ENCODE measurements around the gene PFKM.
A peak's percentile ranks its signal among the peaks of the same experiment; 100 is the strongest.
"Not testable (repeated sequence)": the region's sequence is repeated elsewhere in the genome, so short reads cannot be mapped to it uniquely, and the experiment has no call there.

The PFKM gene

DNA sequence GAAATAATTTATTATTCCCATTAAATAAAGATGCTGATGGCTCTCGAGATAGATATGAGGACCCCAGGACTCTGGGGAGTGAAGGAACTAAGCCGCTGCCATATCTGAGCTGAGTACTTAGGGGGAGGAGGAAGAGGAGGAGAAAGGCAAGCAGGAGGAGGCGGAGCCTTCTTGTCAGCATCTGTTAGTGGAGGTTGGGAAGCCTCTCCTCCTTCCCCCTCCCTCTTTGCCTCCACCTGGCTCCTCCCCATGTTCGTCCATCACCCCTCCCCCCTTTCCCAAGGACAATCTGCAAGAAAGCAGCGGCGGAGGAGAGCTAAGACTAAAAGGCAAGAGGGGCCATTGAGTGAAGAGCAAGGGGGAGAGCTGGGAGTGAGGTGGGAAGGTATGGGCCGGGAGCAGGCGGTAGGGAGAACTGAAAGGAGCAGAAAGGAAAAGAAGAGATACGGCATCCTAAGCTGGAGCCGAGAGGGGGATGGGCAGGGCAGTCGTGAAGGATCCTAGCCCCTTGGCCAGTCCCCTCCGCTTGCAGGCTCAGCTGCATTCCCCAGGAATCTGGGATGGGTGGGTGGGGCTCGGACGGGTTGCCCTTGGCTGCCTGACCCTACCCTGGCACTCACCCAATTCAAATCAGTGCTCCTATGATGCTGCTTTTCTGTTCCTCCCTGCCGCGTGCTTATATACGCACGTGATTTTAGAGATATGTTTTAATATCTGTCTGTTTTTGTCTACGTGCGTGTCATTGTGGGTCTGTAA lies at the start of gene PFKM:
TSS of gene PFKM (plus strand) at position 287 of the 756 bp plus-strand sequence. CDS start 3,411 bp downstream, outside the sequence.
- peak; percentile 93 for DNase-seq

DNA sequence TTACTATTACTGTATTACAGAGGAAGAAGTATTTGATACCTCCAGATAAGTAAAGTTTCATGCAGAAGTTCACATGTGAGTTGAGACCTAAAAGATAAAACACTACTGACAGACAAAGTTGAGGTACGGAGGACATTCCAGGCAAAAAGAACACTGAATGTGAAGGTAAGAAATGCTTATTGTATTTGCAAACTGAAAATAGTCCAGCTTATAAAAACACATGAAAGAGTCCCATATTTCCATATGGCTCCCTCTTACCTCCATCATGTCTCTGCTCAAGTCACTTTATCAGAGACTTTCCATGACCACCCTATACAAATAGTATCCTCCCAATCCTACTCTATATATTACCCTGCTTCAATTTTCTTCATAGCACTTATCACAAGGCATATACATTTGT lies 49.1 kb upstream of the PFKM start:
- no peak for DNase-seq

DNA sequence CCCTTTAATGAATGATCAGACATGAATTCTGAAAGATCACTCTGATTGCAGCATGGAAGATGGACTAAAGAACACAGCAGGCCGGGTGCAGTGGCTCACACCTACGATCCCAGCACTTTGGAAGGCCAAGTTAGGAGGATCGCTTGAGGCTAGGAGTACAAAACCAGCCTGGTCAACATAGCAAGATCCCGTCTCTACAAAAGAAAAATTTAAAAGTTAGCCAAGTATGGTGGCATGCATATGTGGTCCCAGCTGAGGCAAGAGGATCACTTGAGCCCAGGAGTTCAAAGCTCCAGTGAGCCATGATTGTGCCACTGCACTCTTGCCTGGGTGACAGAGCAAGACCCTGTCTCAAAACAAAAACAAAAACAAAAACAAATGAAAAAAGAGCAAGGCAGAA lies 48.4 kb upstream of the PFKM start:
- DNase-seq: no peak

DNA sequence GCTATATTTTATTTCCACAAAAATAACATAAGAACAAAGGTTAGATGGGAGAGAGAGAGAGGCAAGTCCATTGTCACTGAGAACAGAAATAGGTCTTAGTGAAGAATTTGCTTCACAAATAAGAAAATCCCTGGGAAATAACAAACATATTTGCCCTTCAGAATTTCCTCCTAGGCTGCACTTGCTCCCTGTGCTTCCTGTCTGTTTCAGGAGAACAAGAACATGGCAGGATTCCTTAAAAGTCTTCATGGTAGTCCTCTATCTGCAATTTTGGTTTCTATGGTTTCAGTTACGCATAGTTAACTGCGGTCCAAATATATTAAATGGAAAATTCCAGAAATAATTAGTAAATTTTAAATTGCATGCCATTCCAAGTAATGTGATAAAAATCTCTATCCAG lies 47.4 kb upstream of the PFKM start:
- no peak for DNase-seq

DNA sequence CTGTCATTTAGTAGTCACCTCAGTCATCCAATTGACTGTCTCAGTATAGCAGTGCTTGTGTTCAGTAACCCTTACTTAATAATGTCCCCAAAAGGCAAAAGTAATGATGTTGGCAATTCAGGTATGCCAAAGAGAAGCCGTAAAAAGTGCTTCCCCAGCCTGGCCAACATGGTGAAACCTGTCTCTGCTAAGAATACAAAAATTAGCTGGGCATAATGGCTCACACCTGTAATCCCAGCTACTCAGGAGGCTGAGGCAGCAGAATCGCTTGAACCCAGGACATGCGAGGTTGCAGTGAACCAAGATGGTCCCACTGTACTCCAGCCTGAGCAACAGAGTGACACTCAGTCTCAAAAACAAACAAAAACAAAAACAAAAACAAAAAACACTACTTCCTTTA lies 46.9 kb upstream of the PFKM start:
- no peak for DNase-seq

DNA sequence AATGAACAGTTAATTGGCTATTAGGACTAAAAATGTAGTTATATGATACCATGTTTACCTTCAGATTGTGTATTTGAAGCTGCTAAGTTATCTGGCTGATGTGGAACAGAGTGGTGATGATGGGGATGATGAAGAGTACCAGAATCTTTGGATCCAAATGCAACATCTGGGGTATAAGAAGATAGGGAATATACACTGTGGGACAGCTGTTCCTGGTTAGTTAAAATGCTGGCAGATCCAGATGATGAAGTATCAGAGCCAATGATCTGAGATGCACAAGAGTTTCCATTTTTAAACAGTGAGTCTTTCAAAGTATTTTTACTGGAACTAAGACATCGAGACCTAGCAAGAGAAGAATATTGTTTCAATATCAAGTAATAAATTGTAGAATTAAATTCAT lies 44.9 kb upstream of the PFKM start:
- no peak for DNase-seq

DNA sequence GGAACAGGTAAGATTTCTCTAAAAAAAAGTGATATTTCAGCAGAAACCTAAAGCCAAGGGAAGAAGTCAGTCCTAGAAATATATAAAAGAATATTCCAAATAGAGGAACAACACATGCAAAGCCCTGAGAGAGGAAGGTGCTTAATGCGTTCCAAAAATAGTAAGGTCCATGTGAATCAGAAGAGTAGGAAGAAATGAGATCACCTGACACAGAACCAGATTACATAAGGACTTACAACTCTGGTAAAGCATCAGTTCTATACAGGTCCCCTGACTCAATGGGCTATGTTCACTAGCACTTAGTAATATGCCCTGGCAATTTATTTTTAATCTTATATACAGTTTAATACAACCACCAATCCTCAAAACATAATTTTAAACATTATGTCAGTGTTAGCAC lies 43.3 kb upstream of the PFKM start:
- no peak for DNase-seq

DNA sequence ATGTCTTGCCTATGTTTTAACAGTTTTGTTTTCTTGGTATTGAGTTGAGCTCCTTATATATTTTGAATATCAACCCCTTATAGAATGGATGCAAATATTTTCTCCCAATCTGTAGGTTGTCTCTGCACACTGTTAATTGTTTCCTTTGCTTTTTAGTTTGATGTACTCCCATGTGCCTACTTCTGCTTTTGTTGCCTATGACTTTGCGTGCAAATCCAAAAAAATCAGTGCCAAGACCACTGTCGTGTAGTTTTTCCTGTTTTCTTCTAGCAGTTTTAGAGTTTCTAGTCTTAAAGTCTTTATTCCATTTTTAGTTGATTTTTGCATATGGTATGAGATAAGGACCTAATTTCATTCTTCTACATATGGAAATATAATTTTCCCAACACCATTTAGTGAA lies 42.1 kb upstream of the PFKM start:
- no peak for DNase-seq

DNA sequence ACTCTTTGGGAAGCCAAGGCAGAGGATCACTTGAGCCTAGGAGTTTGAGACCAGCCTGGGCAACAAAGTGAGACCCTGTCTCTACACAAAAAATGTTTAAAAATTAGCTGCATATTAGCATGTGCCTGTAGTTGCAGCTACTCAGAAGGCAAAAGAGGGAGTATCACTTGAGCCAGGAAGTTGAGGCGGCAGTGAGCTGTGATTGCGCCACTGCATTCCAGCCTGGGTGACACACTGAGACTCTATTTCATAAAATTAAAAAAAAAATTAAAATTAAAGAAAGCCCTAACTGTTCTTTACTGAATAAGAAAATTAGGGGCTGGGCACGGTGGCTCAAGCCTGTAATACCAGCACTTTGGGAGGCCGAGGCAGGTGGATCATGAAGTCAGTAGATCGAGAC lies 40.3 kb upstream of the PFKM start:
- DNase-seq: no peak

DNA sequence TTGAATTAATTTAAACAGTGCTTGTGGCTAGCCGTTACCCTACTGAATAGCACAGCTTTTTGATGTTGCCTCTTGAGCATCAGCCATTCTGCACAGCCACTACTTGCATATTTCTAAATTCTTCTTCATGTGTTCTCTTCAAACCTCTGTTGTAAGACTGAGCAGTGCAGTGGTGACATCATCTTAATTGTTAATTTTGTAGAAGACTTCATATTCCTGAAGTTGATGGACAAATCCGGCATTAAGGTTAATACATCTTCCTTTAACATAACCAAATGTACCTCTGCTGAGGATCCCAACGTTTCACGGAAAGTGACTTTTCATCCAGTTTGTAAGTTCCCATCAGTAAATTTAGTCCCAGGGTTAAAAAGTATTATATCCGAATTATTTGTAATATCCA lies 38.9 kb upstream of the PFKM start:
- no peak for DNase-seq

DNA sequence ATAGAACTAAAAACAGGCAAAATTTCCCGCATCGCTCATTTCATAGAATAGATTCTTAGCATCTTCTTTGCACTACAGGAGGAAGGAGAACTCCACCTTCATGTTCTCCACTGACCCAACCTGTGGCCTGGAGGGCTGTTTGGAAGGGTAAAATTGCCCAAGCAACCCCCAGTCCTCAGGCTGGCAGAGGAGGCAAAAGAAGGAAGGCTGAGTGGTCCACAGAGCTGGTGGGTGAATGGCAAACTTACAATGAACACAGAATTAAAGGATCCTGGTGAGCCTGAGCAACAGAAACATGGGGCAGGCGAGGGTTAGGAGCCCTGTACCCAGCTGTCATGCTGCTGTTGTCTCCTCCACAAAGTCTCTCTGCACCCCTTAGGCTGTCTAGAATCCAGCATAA lies 38.3 kb upstream of the PFKM start:
- no peak for DNase-seq

DNA sequence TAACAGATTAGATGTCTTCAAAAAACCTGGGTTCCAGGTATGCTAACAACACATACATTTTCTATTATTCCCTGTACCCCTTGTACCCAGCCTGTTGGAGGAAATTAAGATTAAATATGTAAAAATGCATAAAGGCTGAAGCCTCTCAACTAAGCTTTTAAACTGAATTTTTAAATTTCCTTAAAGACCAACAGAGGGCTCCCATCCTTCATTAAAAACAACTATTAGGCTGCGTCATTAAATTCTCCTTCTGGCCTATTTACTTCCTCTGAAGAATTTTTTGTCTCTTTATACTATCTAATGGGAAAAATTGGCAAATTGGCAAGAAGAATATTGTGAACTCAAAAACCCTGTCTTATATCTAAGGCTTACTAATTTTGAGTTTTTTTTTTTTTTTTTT lies 35.1 kb upstream of the PFKM start:
- no peak for DNase-seq

DNA sequence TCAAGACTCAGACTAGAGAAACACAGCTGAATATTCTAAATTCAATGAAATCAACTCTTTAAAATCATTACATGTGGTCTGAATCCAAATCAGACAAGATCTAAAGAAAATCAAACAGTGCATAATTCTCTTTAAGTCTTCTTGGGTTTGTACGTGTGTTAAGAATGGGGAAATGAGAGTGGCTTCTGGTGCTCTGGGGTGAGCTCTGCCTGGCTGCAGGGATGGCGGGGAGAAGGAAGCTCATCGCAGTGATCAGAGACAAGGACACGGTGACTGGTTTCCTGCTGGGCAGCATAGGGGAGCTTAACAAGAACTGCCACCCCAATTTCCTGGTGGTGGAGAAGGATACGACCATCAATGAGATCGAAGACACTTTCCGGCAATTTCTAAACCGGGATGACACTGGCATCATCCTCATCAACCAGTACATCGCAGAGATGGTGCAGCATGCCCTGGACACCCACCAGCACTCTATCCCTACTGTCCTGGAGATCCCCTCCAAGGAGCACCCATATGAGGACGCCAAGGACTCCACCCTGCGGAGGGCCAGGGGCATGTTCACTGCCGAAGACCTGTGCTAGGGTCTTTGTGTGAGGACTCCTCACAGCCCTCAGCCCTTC lies 34.2 kb upstream of the PFKM start:
- DNase-seq: no peak

DNA sequence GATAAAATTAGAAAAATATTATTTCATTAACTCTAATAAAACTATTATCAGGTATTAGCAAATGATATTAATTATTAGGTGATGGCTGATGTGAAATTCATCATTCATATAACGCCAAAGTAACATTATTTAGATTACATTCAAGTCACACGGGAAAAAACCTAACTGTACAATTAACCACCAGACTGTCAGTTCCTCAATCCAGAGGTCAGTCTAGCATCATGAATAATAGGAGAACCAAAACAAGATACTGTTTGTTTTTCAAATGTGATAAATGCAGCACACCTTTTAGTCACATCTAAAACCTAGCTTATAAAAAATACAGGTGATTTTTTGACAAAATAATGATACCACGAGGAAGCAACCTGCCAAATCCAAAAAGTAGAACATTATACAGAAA lies 32.8 kb upstream of the PFKM start:
- DNase-seq: no peak

DNA sequence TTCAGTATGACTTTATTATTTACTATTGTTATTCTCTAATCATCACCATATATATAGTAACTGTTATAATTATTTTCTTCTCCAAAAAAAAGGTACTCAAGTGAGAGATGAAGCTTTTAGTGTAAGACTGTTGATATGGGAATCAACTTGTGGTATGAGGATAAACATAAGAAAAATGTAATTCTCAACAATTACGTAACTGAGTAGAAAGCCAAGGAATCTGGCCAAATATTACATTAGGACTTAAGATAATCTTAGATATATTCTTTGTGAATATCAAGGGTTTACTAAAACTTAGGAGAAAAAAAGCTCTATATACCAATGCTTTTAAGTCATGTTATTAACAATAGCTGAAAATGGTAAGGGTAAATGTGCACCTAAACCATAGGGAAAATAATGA lies 26.6 kb upstream of the PFKM start:
- no peak for DNase-seq

DNA sequence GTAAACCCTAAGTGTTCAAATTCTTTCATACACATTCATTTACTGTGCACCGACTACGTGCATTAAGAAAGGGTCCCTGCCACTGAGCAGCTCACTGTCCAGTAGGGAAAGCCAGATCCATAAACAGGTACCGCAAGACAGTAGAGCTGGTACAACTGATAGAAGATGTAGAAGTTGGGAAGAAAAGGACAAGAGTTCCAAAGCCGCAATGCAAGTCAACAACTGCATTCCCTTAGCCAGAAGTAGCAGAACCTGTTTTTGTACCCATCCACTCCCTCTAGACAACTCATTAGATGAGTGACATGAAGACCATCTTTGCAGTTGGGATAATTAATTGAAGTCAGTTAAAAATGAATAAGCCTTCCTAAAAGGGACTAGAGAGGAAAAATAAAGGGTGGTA lies 14.6 kb upstream of the PFKM start:
- DNase-seq: no peak

DNA sequence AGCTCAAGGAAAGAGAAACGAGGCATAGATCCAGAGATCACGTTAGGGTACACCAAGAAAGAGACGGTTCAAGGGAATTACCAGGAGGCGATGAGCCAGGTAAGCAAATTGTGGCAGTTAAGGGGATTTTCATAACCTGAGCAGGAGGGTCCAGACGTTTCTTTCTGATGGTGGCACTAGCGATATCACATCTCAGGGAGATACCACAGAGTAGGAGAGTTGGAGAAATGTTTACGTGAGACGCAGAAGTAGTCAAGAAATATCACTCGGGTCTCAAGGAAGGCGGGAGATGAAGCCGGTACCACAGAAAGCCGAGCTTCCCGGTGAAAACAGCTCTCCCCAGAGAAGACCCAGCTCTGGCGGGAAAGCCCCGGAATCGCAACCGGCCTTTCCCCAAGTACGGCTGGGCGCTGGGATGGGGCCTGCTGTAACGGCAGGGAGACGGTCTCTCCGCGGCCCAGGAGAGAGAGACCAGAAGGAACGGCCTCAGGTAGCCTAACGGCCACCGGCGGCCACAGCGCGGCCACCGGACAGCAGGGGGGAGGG lies 13.8 kb upstream of the PFKM start:
- DNase-seq: no peak

DNA sequence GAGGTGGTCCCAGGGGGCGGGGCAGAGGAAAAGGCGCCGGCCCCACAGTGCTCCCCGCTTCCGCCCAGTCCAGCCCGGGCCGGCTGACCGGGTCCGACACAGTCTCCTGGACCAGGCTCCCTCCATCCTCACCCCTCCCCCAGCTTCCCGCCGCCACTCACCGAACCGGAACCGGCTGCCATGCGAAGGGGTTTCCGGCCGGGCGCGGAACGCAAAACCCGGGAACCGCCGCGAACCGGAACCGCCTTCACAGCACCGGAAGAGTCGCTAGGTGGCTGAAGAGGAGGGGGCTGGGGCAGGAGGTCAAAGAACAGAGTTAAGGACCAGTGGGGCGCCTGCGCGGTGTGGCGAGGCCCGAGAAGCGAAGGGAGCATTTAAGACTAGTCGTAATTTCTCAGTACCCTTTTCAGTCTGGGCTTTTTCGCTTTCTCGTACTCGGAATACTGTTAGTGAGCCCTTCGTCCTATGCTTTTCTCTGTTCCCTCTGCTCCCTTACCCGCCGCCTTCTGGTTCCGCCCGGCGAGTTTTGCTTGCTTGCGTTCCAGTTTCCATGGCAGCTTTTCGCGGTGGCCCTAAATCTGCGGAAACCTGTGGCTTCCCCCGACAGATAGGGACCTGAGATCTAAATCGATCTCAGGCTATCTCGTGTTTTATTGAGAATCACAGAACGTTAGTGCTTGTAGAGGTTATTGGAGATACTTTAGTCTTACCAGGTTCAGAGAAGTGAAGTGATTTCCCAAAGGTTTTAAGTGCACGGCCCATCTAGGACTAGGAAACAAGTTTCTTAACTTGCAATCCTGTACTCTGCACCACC lies 13.1 kb upstream of the PFKM start, which contains the start of gene SENP1:
TSS of gene SENP1 (minus strand) at position 213 of the 814 bp plus-strand sequence. CDS start 4,607 bp downstream, outside the sequence.
- DNase-seq: peak; percentile 89

DNA sequence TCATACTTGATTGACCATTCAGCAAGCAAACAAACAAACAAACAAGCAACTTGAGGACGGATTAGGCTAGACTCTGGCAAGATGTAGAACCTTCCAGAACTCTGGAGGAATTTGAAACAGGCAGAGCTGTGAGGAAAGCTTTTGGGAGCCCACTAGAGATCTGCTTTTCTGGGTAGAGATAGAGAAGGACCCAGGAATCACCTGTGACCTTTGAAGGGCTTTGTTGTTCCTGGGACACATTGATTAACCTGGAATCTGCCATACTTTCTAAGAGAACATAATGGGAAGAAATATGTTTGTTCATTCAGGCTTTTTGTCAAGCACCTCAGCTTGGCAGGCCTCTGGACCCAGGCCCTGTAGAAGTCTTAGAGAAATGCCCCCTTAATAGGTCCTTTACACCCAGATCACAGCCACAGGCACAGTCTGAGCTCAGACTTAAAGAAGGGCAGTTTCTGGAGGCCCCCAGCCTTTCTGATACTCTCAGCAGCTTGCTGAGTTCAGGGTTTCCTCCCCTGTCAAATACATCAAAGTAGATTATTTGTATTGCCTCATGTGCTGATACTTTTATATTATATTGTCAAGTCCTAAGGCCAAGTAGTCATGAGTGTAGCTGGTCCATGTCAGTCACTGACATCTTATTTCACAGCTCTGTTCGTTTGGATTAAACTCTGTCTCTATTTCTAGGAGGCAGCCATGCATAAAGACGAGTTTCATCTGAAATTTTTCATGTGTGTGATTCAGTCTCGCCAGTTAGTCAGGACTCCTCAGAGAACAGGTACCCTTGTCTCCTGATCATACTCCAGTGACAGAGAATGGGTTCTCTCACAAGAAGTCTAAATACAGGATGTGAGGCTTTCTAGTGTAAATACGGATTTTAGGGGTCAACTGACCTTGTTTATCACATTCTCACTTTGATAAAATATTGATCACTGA lies 12.2 kb upstream of the PFKM start:
- peak; percentile 8 for DNase-seq

DNA sequence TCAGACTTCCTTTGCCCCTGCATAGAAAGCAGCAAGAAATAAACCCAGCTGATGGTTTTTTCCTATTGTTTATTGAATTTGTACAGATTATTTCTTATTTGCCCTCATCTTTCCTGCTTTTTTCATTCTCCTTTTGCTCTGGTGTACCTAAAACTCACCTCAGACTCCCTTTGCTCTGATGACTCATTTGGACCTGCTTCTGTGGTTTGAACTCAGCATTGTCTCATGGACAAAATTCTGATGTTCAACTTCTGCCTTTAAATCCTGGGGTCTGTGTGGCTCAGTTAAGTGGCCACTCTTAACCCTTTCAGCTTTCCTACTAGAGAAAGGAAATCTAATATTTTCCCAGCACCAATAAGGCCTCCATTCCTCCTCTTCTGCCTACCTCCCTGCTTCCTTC lies 9.7 kb upstream of the PFKM start:
- DNase-seq: no peak

DNA sequence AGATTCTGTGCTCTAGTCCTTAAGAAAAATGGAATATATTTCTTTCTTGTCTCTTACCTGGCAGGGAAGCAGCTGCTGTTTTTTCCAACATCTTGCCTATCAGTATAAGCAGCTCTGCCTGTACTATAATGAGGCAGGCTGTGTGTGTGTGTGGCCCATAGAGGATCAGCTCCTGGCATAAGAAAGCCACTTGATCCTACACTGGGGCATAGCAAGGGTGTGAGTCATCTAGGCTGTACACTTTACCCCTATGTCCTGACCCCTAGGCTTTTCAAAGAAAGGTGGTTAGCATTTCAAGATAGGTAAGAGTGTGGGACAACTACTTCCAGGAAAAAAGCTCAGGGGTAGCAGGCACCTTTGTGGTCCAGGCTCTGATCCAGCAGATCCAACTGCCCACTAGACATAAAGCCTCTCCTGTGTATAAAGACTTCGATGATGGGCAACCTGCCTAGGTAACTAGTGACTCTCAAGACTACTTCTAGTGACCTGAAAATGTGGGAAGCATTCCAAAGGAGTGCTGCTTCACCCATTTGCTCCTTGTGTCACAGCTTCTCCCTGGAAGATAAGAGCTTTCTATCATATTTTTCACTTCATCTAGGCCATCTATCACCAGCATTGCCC lies 8.4 kb upstream of the PFKM start:
- DNase-seq: no peak

DNA sequence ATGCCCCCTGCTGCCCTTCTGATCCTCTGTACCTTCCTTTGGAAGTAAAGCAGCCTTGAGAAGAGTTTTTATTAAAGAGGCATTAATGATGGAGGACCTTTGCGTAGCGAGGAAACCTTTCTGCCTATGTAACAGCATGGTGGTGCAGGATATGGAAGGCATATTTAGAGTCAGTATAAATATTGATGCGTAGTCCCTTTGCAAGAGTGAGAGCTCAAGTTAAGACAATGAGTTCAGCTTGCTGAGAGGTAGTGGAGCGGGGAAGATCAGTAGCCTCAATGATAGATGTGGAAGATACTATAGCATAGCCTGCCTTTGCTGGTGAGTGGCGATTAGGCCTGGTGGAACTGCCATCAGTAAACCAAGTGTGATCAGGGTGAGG lies 7.9 kb upstream of the PFKM start:
- DNase-seq: not testable (repeated sequence)

Data from RPMI8226 (cell line).